ENCODE measurements around the gene BGN.
A peak's percentile ranks its signal among the peaks of the same experiment; 100 is the strongest.

Gene BGN

GRCh38 chrX:153507484-153508178 is 12.9 kb downstream of the BGN start:
- peak; percentile 63 for DNase-seq

GRCh38 chrX:153509592-153509991 is 14.8 kb downstream of the BGN start:
- DNase-seq = no peak

DNA sequence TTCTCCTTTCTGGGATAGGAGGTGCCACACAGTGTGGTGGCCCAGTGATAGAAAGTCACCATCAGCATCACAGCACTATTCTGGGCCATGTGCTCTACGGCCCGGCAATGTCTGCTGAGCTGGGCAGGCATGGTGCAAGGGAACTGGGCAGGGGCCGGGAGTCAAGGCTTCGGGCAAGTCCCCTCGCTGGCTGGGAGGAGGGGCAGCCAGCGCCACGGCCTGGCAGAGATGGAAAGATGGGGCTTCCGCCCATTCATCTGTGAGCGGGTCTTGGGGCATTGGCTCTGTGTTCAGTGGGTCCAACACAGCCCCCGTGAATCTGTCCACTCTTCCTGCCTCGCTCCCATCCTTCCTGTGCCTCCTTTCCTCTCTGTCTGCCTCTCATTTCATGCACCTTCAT is 15.6 kb downstream of the BGN start:
- DNase-seq = no peak

DNA sequence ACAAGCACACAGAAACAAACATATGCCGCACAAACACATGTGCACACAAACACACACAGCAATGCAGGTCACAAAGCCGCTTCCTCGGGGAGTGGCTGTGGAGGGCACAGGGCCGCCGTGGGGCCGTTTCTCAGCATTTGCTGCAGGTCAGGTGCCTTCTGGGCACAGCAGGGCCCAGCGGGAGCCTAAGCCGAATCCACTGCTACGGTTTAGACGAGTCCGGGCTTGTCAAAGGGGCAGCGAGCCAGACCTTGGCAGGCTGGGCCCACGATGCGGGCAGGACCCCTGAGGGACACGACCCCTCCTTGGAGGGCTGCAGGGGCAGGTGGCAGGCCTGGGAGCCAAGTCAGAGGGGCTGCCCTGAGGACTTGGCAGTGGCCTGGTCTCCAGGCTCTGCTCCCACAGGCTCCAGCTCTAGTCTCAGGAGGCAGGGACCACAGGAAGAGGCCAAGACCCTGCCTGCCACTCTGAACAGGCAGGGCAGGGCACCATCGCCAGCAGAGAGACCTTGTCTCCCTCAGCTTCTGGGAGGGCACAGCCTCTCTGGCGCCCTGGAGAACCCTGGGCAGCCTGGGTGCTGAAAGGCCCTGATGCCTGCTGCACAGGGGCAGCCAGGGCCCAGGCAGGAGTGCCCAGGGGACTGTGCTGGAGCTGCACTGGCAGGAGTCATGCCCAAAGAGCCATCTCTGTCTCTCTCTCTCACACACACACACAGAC is 17.2 kb downstream of the BGN start:
- no peak for DNase-seq

GRCh38 chrX:153512501-153512893 is 17.7 kb downstream of the BGN start:
- no peak for DNase-seq

- no peak for DNase-seq
These were observed 18.5 kb downstream of the BGN start for GRCh38 chrX:153513265-153513664.

DNA sequence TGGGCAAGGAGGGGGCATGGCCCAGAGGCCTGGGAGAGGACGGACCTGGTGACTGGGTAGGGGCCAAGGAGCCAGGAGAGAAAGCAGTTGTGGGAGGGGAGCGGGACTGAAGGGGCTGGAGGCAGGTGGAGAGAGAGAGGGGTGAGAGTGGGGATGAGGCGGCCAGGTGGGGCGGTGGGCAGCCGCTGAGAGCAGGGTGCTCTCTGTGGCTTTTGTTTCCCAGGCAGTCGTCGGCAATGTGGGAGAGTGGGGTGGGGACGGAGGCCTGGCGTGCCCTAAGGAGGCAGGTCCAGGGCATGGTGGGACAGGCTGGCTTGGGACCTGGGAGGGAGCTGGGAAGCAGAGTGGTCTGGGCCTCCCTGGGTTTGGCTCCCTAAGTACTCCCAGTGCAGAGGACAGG is 19.5 kb downstream of the BGN start:
- DNase-seq = no peak

GRCh38 chrX:153515435-153515834 is 20.7 kb downstream of the BGN start:
- no peak for DNase-seq

DNA sequence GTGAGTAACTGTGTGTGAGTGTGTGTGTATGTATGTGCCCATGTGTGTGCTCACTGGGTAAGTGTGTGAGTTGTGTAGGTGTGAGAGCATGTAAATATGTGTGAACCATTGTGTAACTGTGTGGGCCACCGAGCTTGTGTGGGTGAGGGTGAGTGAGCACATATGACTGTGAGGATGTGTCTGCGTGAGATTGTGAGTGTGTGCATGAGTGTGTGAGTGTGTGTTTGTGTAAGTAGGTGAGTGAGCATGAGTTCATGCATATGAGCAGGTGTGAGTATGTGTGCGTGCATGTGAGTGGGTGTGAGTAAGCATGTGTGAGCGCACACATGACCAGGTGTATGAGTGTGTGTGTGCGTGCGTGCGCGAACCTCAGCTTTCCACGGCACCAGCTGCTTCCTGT is 21.3 kb downstream of the BGN start:
- no peak for DNase-seq

GRCh38 chrX:153517423-153517822 is 22.6 kb downstream of the BGN start, which contains the start of gene ATP2B3:
ATP2B3 (plus strand) TSS chrX:153517642; CDS start chrX:153536248, 18,606 bp downstream.
- no peak for DNase-seq

DNA sequence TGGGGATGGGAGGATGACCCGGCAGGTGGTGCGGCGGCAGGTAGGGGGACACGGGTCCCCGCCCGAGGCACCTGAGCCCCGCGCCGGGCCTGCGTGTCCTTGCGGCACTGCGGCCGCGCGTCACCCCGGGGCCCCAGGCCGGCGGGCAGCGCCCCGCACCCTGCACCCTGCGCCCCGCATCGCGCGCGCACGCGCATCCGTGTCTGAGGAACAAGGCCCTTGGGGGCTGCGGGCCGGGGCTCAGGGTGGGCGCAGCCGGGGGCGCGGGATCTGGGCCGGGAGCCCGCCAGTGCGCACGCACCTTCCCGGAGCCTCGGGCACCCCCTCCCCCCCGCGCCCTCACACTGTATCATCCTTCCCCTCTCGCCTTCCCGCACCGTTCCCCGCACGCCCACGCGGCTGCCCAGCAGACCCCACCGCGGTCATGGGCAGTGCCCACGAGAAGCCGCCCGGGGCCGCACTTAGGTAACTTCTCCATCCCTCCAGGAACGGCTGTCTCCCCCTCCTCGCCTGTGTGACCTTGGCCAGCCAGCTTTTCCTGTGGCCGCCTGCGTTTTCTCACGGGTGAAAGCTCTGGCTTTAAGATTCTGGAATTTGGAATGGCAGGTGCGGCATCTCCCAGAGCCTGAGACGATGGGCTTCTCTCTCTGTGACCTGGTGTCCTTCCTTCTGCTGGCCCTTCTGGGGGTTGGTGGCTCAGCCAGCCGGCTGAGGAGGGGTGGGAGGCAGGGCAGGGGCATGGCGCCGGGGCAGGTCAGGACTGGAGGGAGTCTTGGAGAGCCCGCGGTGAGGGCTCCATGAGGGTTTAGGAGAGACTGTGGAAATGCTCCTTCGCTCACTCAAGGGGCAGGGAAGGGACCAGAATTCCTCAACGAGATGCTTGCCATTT is 23.4 kb downstream of the BGN start:
- DNase-seq = no peak

DNA sequence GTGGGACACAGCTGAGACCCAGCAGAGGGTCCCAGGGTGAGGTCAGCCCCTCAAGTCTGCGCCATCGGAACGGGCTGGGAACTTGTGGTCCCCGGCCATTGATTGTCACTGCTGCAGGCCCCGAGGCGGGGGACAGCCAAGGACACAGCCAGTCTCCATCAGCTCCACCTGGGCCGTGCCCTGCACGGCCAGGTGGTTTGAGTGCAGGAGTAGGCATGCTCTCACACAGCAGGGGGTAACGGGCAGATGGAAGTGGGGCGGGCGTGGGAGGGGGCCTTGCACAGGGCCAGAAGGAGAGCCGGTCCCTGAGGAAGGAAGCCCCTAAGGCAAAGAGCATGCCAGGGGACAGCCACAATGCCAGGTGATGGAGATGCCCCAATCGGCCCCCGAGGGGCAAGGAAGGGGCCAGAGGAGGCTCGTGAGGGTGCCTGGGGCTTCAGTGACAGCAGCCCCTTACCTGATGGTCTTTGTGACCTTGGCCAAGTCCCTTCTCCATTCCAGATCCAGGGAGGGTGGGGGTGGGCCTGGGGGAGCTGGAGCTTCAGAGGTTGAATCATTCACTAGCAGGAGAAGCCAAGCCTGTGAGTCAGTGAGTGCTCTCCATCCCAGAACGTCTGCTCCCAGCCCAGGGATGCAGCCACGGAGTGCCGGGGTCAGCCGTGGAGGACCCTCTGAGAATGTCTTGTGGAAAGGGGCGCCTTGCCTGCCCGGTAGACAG is 24.9 kb downstream of the BGN start:
- no peak for DNase-seq

- no peak for DNase-seq
These were observed 25.6 kb downstream of the BGN start for GRCh38 chrX:153520287-153520917.

GRCh38 chrX:153521034-153521433 is 26.3 kb downstream of the BGN start:
- DNase-seq = no peak

DNA sequence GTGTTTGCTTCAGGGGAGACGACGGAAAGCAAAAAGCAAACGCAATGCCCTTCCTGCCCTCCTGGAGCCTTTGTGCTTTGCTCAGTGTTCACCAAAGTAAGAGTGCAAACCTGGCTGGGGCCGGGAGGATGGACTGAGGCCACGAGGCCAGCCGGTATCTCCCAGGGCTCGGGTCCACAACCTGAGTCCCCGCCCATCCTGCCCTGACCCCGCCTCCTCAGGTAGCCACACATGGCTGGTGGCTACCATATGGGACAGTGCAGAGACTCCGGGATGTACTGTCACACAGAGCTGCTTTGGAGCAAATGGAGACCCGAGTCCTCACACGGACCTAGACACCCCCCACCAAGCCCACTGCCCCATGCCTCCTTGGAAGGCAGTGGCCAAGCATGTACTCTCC is 27.5 kb downstream of the BGN start:
- DNase-seq = no peak

DNA sequence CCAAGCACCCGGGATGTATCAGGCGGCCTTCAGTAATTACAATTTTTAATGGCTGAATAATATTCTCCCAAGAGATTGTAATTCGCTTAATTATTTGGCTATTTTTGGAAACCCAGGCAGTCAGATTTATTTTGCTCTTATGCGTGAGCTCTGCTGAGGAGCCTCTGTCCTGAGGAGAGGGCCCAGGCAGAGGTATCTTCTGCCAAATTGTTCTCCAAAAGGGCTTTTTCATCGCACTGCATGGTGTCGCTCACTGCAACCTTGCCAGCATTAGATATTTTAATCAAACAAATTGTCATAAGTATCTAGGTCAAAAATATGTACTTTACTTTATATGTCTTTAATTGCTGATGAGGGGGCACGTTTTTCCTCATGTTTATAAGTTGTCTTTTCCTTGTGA is 28.5 kb downstream of the BGN start:
- DNase-seq = no peak

DNA sequence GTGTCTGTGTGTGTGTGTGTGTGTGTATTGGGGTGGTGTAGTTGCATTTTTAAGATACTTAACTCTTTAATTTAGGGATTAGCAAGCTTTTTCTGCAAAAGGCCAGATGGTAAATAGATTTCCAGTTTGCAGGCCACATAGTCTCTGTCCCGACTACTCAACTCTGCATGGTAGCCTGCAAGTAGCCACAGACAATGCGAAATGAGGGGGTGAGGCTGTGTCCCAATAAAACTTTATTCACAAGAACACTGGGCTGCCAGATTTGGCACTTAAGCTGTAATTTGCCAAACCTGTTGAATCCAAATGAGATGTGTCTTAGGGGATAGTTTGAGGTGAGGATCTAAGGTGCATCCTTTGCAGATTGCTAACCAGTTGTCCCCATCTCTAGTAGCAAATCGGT is 29.5 kb downstream of the BGN start:
- no peak for DNase-seq

DNA sequence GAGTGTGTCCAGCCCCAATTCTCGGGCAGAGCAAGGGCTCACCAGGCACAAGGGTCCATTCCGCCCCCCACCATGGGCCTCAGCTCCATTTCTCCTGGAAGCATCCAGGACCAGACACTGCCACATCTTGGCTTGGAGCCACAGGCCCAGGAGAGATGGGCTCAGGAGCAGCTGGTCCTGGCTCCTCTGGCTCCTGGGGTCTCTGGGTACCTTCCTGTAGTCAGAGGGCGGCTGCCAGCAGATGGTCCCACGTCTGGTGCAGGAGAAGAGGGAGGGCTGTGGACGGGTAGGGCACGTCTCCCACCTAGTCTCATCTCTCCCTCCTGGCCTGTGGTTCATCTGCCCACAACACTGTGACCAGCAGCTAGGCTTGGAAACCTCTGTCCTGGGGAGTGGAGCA is 30.7 kb downstream of the BGN start:
- no peak for DNase-seq

DNA sequence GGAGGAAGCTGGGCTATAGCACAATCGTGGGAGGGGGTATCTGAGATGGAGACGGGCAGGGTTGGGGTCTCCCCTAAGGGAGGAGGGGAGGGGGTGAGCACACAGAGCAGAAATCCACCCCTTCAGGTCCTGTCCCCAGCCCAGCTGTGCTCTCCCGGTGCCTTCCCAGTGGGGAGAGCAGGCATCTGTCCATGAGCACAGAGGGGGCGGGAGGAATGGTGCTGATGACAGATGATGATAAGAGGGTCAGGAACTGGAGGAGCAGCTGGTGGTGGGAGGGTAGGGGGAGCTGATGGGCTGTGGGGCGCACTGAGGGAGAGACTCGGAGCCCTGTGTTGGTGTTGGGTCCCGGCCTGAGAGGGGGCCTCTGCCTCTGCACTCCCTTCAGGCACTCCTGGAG is 31.3 kb downstream of the BGN start:
- no peak for DNase-seq

DNA sequence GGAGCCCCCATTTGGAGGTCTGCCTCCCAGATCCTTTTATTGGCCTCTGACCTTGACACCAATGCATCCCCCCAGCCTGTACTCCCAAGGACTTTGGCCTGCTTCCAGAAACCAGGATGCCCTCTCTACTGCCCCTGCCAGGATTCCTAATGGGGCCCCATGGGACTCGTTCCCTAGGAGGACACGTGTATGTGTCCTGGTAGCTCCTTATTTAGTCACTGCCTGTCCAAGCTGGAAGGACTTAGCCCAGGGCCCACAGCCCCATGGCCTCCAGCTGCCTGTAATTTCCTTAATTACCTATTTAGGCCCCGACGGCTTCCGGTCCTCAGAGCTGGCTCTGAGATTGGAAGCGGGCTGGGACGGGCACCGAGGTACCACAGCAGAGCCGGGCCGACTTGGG is 32.0 kb downstream of the BGN start:
- DNase-seq = no peak

- no peak for DNase-seq
These were observed 32.4 kb downstream of the BGN start for GRCh38 chrX:153527208-153527607.

- DNase-seq = no peak
These were observed 35.8 kb downstream of the BGN start for GRCh38 chrX:153530411-153531129.

Data from hematopoietic multipotent progenitor cell treated with erythropoietin and hydrocortisone succinate and interleukin-3 and kit ligand, for 8 days (in vitro differentiated cells).